MM.1S (cell line): ENCODE data around the gene KIF14.
"Not testable (repeated sequence)": the region's sequence is repeated elsewhere in the genome, so short reads cannot be mapped to it uniquely, and the experiment has no call there.

Source experiments
- DNase-seq: peaks from one replicate; pipeline ENCODE4 v3.0.0-alpha.2; 2015
- H2AFZ ChIP-seq: fragments of 300-600 bp; sonication (generic); 2 replicates; pipeline ENCODE4 v1.6.0; 2016; ENCODE audit warnings: antibody characterized with exemption, low read length
- H3F3A ChIP-seq: fragments of 300-600 bp; sonication (generic); 2 replicates; pipeline ENCODE4 v1.6.1; 2016; ENCODE audit warnings: mild to moderate bottlenecking, antibody characterized with exemption, low read length, moderate library complexity, mixed read lengths; ENCODE audit not compliant: insufficient read depth
- H3K27ac ChIP-seq: fragments of 300-600 bp; sonication (generic); 2 replicates; pipeline ENCODE4 v1.5.1; 2016; ENCODE audit warnings: mild to moderate bottlenecking, low read length
- H3K27me3 ChIP-seq: fragments of 300-600 bp; sonication (generic); replicated peaks from 2 replicates; pipeline ENCODE4 v1.6.0; 2016; ENCODE audit warnings: low read length; ENCODE audit not compliant: insufficient read depth
- H3K36me3 ChIP-seq: fragments of 300-600 bp; sonication (generic); replicated peaks from 2 replicates; pipeline ENCODE4 v1.6.1; 2016; ENCODE audit warnings: mild to moderate bottlenecking, low read length, mixed read lengths; ENCODE audit not compliant: insufficient read depth
- H3K4me1 ChIP-seq: fragments of 300-600 bp; sonication (generic); 2 replicates; pipeline ENCODE4 v1.6.1; 2016; ENCODE audit warnings: low read length, mixed read lengths
- H3K4me2 ChIP-seq: fragments of 300-600 bp; sonication (generic); 2 replicates; pipeline ENCODE4 v1.6.0; 2016; ENCODE audit warnings: low read depth, low read length
- H3K4me3 ChIP-seq: fragments of 300-600 bp; sonication (generic); 2 replicates; pipeline ENCODE4 v1.5.1; 2016; ENCODE audit warnings: low read length, mixed read lengths
- H3K79me2 ChIP-seq: fragments of 300-600 bp; sonication (generic); 2 replicates; pipeline ENCODE4 v1.6.1; 2016; ENCODE audit warnings: mixed run types, low read length, mixed read lengths
- H3K9ac ChIP-seq: fragments of 300-600 bp; sonication (generic); 2 replicates; pipeline ENCODE4 v1.6.1; 2016; ENCODE audit warnings: low read length, mixed read lengths
- H3K9me2 ChIP-seq: fragments of 300-600 bp; sonication (generic); replicated peaks from 2 replicates; pipeline ENCODE4 v1.6.1; 2016; ENCODE audit warnings: mild to moderate bottlenecking, low read length, mixed read lengths; ENCODE audit not compliant: insufficient read depth
- H3K9me3 ChIP-seq: fragments of 300-600 bp; sonication (generic); replicated peaks from 2 replicates; pipeline ENCODE4 v1.6.1; 2016; ENCODE audit warnings: mild to moderate bottlenecking, low read length, mixed read lengths; ENCODE audit not compliant: insufficient read depth
- H4K20me1 ChIP-seq: fragments of 300-600 bp; sonication (generic); 2 replicates; pipeline ENCODE4 v1.6.1; 2016; ENCODE audit warnings: mild to moderate bottlenecking, low read length, moderate library complexity, mixed read lengths; ENCODE audit not compliant: insufficient read depth
- EZH2 ChIP-seq: fragments of 300-600 bp; sonication (generic); optimal IDR thresholded peaks from 2 replicates; pipeline ENCODE3; 2017; ENCODE audit warnings: low read depth, mild to moderate bottlenecking, antibody characterized with exemption, low read length, mixed read lengths
- EZH2phosphoT487 ChIP-seq: fragments of 300-600 bp; sonication (generic); IDR thresholded peaks from 2 replicates; pipeline ENCODE4 v1.6.1; 2018; ENCODE audit warnings: antibody characterized with exemption, low read length
- TF ChIP-seq, protein P1 (sequence below): fragments of 300-600 bp; sonication (generic); IDR thresholded peaks from 2 replicates; pipeline ENCODE4 v1.5.1; 2016; ENCODE audit warnings: antibody characterized with exemption, low read length, mixed read lengths

Gene KIF14

DNA sequence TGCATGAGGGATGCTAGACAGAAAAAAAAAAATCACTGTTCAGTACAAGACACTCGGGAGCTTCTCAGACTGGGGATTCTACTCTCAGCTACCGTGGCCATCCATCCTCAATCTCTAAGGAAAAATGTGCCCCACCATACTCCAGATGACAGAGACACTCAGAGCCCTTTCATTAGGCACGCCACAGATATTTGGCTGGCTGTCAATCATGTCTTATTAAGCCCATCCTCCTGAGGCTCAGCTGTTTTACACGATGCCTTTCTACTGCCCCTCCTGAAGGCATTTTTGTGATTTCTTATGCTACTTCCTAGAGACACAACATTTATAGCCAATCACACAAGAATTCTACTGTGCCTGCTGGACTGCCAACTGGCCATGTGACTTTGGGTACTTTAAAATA lies 92.9 kb downstream of the KIF14 start:
- DNase-seq: no peak
- H3K4me2 ChIP-seq: no peak overlapping the region
- H2AFZ ChIP-seq: no peak overlapping the region
- no peak overlapping the region for H3K27ac ChIP-seq
- no peaks in the 10 kb centered on the region for H4K20me1 ChIP-seq
- no peaks in the 10 kb centered on the region for H3K27me3 ChIP-seq
- no peaks in the 10 kb centered on the region for H3K4me1 ChIP-seq
- H3F3A ChIP-seq: no peaks in the 10 kb centered on the region
- no peaks in the 10 kb centered on the region for H3K36me3 ChIP-seq
- no peaks in the 10 kb centered on the region for H3K79me2 ChIP-seq
- TF ChIP-seq, protein P1, sequence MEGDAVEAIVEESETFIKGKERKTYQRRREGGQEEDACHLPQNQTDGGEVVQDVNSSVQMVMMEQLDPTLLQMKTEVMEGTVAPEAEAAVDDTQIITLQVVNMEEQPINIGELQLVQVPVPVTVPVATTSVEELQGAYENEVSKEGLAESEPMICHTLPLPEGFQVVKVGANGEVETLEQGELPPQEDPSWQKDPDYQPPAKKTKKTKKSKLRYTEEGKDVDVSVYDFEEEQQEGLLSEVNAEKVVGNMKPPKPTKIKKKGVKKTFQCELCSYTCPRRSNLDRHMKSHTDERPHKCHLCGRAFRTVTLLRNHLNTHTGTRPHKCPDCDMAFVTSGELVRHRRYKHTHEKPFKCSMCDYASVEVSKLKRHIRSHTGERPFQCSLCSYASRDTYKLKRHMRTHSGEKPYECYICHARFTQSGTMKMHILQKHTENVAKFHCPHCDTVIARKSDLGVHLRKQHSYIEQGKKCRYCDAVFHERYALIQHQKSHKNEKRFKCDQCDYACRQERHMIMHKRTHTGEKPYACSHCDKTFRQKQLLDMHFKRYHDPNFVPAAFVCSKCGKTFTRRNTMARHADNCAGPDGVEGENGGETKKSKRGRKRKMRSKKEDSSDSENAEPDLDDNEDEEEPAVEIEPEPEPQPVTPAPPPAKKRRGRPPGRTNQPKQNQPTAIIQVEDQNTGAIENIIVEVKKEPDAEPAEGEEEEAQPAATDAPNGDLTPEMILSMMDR: no peak
- TF ChIP-seq EZH2phosphoT487 (no peak), EZH2 (no peak)
- H3K4me3 ChIP-seq: no peak overlapping the region
- no peaks in the 10 kb centered on the region for H3K9me2 ChIP-seq
- no peaks in the 10 kb centered on the region for H3K9me3 ChIP-seq
- no peak overlapping the region for H3K9ac ChIP-seq

DNA sequence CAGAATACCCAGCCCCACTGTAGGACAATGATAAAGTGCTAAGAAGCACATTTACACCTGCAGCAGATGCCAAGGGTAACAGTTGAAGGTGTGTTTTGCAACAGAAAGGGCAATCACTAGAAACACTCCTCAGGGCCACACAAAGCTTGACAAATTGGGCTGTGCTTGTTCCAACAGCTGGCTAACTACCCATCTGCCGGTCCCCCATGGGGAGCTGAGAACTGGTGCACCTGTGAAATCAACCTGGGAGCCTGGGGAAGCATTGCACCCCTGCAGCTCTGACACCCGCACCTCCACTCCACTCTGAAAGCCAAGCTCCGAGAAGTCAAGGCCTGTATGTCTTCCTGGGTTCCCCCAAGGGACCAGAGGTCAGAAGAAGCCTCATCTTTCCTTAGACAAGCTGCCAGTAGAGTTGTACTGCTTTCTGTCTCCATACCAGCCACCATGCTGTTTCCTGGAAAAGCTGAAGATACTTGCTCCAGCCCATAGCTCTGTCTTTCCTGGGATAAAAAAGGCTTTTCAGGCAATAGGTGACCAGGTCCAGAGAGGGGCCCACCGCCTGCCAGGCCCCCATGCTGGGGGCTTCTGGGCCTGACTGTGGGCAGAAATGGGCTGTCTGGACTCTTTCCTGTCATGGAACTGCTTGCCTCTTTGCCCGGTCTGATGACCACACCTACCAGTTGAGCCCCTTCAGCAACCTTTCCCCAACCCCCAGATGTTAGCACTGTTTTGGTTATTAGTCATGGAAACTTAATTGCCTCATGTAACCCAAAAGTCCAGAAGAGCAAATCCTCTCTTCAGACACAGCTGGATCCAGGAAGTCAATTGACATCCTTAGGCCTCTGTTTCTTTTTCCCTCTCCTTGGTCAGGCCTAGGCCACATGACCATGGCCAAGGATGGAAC lies 93.6 kb downstream of the KIF14 start:
- Histone ChIP-seq H3K4me2 (no peak overlapping the region), H3K9ac (no peak overlapping the region), H3F3A (no peaks in the 10 kb centered on the region), H3K4me1 (no peaks in the 10 kb centered on the region), H3K27me3 (no peaks in the 10 kb centered on the region), H3K27ac (no peak overlapping the region), H3K4me3 (no peak overlapping the region), H2AFZ (no peak overlapping the region), H4K20me1 (no peaks in the 10 kb centered on the region), H3K9me2 (no peaks in the 10 kb centered on the region), H3K9me3 (no peaks in the 10 kb centered on the region), H3K36me3 (no peaks in the 10 kb centered on the region), H3K79me2 (no peaks in the 10 kb centered on the region)
- DNase-seq: no peak
- TF ChIP-seq EZH2: no peak
- no peak for TF ChIP-seq EZH2phosphoT487
- TF ChIP-seq, protein P1: no peak

DNA sequence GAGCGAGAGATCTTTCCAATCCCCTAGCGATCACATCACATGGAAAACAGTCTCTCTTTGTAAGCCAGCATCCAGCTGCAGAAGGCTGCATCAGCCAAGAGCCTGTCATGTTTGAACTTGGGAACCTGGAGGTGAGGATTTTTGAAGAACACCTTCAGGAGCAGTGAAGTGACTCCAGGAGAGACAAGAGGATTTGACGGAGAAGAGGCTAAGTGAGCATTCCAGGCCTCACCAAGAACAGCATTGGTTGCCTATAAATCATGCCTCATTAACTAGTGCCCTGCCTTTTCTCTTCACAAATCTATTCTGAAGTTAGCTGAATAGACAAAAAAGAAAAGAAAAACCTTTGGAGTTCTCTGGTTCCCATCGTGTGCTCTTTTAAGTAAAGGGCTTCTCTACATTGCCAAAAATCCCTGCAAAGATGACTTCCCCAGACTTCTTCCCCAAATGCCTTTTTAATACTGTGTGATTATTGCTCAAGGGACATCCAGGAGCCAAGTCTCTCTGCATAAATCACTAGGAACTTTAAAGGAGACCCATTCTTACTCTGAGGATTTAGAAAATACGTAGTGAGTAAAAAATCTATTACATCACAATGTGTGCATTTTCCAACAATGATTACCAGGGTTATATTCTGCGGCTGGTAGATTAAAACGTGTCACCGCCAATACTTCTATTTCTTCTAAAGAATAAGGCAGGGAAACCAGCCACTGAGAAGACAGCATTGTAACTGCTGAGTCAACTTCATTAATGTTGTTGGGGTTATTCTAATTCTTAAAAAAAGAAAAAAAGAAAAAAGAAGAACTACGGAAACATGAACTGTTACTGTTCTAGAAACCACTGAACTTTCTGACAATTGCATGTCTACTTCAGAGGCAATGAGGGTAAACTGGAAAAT lies 95.2 kb downstream of the KIF14 start:
- H3K4me1 ChIP-seq: no peaks in the 10 kb centered on the region
- no peaks in the 10 kb centered on the region for H3K27me3 ChIP-seq
- H4K20me1 ChIP-seq: no peaks in the 10 kb centered on the region
- no peak overlapping the region for H3K27ac ChIP-seq
- H3K4me3 ChIP-seq: no peak overlapping the region
- H3K36me3 ChIP-seq: no peaks in the 10 kb centered on the region
- TF ChIP-seq EZH2phosphoT487 (no peak), EZH2 (no peak)
- TF ChIP-seq, protein P1: no peak
- DNase-seq: no peak
- no peak overlapping the region for H2AFZ ChIP-seq
- H3K79me2 ChIP-seq: no peaks in the 10 kb centered on the region
- H3K9ac ChIP-seq: no peak overlapping the region
- H3F3A ChIP-seq: no peaks in the 10 kb centered on the region
- no peaks in the 10 kb centered on the region for H3K9me2 ChIP-seq
- H3K9me3 ChIP-seq: no peaks in the 10 kb centered on the region
- H3K4me2 ChIP-seq: no peak overlapping the region

DNA sequence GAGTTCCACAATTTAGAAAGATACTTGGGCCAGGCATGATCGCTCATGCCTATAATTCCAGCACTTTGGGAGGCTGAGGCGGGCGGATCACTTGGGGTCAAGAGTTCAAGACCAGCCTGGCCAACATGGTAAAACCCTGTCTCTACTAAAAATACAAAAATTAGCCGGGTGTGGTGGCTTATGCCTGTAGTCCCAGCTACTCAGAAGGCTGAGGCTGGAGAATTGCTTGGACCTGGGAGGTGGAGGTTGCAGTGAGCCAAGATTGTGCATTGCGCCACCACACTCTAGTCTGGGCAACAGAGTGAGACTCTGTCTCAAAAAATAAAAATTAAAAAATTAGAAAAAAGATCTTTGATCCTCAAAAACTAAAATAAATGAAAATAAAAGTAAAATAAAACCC lies 96.0 kb downstream of the KIF14 start:
- DNase-seq, H4K20me1 ChIP-seq, H3K4me2 ChIP-seq, H3K27me3 ChIP-seq, H3K4me3 ChIP-seq, H3K4me1 ChIP-seq, H3K9ac ChIP-seq, H2AFZ ChIP-seq, H3K9me2 ChIP-seq, H3K27ac ChIP-seq, H3K36me3 ChIP-seq, H3F3A ChIP-seq, H3K9me3 ChIP-seq, H3K79me2 ChIP-seq: not testable (repeated sequence)
